ENCODE results near the gene AP2A2.

AP2A2 gene

DNA sequence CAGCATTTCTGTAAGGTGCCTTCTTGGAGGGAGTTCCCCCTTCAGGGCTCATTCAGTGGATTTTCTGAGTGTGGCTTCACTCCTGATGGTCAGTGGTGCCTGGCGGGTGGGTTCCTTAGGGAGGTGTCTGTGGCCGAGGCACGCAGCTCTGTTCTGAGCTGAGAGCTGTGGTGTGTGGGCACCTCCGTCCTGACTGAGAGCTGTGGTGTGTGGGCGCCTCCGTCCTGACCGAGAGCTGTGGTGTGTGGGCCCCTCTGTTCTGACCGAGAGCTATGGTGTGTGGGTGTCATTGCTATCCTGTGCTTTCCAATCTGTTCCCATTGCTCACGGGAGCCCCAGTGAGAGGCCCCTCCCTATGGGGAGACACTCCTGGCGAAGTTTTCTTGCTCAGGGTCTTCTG lies 71.0 kb downstream of the AP2A2 start:
- no peak for DNase-seq (ENCODE audit: low read depth in 2 of 2)

DNA sequence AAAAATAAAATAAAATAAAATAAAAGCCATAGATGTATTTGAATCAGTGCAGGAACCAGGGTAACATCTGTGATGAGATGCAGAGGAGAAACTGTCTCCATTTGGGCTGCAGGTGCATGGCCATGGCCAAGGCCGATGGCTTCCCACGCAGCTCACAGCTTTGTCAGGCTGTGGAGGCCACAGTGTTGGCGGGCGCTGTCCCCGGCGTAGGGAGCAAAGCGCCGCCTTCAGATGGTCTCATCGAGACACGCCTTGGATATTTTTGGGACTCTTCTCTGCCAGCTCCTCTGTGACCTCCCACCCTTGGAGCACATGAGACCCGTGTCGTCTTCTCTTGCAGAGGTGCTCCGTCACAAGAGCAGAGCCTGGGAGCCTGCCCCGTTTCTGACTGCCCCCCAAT lies 72.2 kb downstream of the AP2A2 start:
- DNase-seq (ENCODE audit: low read depth in 2 of 2) = no peak

DNA sequence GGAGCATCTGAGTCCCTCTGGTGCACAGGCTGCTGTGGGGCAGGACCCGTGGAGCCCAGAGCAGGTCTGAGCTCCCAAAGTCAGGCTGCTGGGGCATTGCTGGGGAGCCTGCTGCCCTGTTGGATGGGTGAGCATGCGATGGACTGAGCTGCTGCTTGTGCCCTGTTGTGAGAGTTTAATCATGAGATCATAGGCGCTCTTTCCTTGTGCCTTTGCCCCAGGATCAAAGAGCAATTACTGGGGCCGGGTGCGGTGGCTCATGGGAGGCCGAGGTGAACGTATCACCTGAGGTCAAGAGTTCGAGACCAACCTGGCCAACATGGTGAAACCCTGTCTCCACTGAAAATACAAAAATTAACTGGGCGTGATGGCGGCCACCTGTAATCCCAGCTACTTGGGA lies 73.3 kb downstream of the AP2A2 start:
- no peak for DNase-seq (ENCODE audit: low read depth in 2 of 2)

DNA sequence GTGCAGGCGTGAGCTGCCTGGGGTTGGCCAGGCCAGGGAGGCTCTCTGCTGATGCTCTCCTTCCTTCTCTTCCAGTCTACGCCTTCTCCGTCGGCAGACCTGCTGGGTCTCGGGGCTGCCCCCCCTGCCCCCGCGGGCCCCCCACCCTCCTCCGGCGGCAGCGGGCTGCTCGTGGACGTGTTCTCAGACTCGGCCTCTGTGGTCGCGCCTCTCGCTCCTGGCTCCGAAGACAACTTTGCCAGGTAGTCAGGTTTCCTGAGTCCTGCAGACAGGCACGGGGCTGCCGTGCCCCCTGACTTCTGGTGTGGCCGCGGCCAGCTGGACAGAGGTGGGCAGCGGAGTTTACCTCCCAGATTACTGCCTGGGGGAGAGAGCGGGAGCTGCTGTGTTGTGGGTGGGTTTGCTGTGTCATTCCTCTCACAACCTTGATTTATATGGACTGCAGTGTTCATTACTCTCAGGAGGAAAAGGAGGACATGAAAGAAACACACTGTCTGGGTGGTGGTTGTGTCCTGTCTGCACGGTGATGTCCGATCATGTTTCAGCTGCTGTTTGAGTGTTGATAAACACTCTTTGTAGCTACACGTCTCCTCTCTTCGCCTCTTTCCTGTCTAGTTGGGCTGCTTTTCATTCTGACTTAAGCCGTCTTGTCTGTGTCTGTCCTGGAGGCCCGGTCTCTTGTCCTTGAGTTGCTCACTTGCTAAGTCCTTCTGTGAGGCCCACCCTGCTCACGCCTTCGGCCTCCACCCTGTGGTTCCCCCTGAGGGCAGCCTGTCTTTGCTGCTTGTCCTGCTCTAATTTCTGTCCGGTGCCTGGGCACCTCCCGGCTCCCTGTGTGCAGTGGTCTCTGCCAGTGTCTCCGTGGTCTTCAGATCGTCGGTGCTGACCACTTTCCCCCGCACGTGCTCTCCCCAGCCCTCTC lies 74.9 kb downstream of the AP2A2 start:
- no peak for DNase-seq (ENCODE audit: low read depth in 2 of 2)

DNA sequence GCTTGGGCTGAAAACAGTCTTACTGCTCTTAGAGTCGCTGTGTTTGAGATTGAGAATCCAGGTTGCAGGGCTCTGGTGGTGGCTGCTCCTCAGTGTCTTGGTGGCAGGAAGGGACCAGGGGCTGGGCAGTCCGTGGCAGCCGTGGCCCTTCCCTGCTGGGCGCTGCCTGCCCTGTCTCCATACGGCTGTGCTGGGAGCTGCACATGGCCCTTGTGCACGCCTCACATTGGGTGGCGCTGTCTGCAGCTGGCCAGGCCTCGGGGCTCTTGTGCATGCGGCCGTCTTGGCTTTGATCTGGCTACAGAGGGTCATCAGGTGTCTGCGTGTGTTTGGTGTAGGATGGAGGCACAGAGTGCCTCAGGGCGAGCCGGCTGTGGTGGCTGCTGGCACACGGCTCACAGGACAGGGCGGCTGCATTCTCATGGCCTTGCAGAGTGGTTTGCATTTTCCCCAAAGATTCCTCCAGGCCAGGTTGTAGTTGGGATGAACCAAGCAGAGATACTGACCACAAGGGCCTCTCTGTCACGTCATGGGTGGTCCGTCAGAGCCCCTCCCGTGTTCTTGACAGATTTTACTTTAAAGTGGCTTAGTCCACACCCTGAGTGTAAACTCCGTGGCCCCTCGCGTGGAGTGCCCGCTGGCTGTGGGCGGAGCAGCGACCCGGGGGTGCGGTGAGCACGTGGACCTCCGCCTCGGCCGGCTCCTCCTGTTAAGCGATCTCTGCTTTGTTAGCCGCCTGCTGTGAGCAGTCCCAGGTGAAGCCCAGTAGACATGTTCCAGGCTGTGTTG lies 76.1 kb downstream of the AP2A2 start:
- DNase-seq (ENCODE audit: low read depth in 2 of 2) = no peak

DNA sequence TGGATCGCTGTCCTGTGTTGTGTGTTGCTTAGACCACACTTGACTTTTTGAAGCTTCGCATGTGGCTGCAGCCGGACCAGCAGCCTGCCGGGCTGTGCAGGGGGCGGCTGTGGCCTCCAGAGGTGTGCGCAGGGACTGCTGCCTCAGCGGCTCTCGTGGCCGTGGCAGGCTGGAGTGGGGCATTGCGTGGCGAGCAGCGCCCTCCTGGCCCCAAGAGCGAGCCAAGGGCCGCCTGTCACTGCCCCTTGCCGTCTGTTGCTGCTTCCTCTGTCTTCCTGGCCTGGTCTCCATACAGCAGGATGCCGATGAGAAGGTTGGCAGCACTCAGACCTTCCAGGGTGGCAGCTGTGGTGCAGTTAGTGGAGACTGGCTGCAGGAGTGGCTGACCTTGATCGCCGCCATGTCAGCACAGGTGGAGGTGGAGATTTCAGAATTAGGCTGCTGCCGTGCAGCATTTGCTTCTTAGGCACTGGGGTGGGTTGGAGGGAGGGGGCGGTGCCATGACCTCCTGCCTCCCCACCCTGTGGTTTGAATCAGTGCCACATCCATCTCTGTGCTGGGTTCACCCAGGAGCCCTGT lies 76.8 kb downstream of the AP2A2 start:
- no peak for DNase-seq (ENCODE audit: low read depth in 2 of 2)

DNA sequence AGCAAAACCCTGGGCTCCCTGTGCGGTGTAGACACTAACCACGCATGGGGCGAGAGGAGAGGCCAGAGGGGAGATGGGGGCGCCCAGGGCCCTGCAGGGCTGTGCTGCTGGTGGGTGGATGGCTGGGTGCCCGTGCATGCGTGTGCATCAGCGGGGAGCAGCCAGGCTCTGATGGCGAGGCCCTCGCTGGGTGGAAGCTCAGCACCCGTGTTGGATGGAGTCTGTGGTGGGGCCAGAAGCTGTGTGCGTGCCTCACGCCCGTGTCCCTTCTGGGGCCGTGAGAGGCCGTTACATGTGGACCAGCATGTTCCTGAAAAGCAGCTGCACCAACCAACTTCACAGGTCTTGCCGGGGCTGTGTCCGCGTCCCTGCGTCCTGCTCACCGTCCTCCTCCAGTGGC lies 77.5 kb downstream of the AP2A2 start:
- no peak for DNase-seq (ENCODE audit: low read depth in 2 of 2)

DNA sequence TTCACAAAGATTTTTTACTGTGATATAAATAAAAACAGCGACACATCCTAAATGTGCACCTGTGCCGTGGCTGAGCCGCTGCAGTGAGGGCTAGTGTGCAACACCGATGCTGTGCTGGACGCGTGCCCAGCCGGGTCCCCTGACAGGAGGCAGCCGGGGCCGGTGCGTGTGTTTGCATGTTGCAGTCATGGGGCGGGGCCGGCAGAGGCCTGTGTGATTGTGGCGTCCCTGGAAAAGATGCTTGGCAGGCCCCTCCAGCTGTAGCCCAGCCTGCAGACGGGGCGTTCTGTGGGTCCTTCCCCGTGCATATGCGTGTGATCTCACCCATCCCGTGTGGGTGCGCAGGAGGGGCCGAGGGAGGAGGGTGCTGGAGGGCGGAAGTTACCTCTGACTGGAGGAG lies 80.3 kb downstream of the AP2A2 start:
- DNase-seq (ENCODE audit: low read depth in 2 of 2) = no peak

DNA sequence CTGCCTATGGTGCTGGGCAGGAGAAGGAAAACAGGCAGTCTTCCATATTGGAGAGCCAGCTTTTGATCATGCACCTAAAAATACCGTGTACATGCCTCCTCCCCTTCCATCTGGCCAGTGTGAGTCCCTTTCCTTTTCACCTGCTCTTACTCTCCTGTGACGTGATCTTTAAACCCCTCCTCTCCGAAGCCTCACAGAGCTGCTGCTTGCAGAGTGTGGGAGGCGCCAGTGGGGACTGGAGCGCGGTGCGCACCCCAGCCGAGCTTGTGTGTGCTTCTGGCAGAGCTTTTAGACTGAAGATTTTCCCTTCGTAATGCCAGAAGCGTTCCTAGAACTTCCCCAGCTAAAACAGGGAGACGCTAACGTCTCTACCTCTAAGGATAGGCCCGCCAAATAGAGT lies 81.1 kb downstream of the AP2A2 start:
- no peak for DNase-seq (ENCODE audit: low read depth in 2 of 2)

DNA sequence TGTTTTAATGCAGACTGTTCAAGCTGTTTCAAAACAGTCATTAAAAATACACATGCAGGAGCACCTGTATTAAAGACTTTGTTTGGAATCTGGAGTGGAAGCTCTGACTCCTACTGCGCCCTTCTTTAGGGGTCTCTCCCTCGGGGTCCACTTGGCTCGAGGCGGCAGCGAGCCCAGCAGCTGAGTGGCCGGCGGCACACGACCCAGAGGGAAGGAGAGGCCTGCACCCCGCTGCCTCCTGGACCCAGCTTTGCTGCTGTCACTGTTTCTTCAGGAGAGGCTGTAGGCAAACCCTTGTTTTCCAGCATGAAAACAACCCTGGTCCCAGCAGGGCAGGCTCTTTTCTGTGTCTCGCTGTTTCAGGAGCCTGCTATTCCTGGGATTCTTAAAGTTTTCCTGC lies 81.6 kb downstream of the AP2A2 start:
- DNase-seq (ENCODE audit: low read depth in 2 of 2) = no peak

DNA sequence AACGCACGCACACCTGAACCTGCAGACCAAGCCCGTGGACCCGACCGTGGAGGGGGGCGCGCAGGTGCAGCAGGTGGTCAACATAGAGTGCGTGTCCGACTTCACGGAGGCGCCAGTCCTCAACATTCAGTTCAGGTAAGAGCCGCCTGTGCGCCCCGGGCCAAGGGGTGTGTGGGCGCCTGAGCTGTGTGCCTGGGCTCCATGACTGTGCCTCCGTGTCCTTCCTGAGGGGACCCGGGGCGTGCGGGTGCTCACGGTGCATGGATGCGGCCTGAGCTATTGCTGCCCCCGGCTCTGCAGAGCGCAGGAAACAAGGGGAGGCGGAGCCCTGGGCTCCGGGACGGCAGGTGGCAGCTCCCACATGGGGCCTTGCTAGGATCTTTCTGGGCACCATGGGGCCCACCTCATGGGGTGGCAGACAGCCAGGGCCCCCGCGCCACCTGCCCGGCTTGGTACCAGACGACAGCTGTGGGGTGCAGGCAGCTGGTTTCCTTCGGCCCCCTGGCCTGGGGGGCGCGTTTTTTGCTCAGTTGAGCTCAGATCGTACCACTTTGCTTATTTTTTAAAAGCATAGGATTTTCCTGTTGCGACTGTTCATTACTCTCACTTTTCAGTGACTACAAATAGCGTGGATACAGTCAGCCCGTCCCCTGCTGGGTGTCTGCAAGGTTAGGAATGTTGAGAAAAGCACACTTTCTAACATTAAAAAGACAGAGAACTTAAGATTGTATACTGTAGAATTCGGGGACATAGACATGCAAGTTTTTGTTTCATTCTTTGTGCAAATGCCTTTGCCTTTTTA lies 82.5 kb downstream of the AP2A2 start:
- DNase-seq (ENCODE audit: low read depth in 2 of 2) = no peak

DNA sequence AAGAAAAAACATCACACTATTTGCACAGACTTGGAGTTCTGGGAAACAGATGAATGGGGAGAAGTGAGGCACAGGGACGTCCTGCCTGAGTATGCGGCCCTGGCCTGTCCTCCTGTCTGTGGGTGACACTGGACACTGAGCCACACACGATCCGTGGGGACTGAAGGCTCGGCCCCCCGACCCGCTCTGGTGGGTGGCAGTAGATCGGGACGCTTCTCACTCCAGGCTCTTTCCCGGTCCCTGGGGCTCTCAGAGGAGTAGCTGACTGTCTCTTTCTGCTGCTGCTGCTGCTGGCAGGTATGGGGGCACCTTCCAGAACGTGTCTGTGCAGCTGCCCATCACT lies 83.1 kb downstream of the AP2A2 start:
- DNase-seq (ENCODE audit: low read depth in 2 of 2) = no peak

DNA sequence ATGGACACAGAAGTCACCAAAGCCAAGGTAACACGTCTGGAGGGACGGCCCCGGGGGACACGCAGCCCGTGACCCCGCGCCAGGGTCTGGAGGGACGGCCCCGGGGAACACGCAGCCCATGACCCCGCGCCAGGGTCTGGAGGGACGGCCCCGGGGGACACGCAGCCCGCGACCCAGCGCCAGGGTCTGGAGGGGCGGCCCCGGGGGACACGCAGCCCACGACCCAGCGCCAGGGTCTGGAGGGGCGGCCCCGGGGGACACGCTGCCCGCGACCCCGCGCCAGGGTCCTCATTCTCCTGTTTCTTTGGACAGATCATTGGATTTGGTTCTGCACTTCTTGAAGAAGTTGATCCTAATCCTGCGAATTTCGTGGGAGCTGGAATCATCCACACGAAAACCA lies 83.7 kb downstream of the AP2A2 start:
- no peak for DNase-seq (ENCODE audit: low read depth in 2 of 2)

DNA sequence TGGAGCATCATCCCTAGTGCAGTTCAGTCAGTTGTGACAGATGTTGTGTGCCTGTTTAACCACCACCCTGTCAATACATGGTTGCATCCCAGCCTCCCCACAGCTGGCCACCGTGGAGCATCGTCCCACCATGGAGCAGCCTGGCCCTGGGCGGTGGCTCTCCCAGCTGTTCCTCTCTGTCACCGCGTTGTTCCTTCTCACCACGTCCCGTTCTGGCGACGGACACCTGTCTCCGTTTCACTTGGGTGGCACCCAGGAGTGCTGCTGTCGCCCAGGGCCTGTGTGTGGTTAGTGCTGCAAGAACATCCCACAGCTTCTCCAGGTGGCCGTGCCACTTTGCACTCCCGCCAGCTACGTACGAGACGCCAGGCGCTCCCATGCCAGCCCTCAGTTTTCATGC lies 84.3 kb downstream of the AP2A2 start:
- DNase-seq (ENCODE audit: low read depth in 2 of 2) = no peak

DNA sequence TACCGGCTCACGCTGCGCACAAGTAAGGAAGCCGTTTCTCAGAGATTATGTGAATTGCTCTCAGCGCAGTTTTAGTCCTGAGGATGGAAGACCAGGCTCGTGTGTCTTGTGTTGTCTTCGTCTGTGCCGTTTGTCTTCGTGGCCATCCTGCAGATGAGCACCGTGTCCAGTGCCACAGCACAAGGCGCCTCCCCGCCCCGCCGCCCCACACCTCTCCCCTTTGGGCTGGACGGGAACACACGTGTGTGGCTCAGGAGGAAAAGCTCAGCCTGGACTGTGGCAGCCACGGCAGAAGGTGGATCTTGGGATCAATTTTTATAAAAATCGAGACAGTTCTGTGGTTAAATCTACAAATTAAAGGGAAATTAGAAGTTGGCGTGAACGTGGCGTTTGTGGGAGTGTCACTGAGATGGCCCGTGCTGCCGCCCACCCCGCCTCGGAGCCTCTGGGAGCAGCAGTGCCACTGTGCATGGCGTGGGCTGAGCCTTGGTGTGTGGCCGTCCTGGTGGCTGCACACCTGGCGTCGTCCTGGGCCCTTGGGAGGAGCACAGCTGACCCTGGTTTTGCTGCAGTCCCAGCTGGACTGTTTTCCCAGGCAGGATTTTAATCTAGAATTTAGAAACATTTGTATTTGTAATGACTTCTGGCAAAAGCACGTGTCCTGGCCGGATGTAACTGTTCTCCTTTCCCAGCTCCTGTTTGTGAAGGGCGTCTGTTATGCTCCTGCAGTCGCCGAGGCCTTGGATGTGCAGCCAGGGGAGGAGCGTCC lies 85.1 kb downstream of the AP2A2 start:
- DNase-seq (ENCODE audit: low read depth in 2 of 2) = no peak

DNA sequence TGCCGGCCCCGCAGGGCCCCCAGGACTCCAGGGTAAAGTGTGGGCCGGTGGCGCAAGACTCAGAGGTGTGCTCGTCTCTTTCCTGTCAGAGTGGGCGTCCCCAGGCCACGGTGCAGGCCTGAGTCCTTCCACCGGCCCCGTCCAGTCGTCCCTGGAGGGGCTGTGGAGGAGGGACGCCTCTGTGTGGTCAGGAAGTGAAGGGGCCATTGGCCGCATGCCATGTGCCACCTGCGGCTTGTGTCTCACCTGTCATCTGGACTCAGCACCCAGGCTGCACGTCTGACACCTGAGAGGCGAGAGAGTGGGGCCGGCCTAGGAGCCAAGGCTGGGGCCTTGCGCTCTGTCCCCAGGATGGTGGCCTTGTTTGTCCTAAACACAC lies 85.6 kb downstream of the AP2A2 start:
- no peak for DNase-seq (ENCODE audit: low read depth in 2 of 2)

DNA sequence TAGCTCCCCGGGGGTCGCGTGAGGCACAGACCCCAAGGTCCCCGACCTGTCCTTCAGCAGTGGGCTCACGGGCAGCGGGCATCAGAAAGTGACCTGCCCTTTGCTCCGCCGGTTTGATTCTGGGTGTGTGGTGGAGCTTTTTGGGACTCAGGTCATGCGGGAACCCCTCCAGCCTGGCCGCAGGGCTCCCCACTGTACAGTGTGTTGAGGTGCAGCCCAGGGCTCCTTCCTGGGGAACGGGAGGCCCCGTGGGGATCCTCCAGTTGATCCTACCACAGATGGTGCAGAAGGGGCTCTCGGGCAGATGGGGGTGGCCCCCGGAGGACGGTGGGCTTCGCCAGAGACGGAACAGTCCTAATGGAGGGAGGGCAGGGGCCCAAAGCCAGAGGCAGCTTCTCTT lies 86.6 kb downstream of the AP2A2 start:
- DNase-seq (ENCODE audit: low read depth in 2 of 2) = no peak

DNA sequence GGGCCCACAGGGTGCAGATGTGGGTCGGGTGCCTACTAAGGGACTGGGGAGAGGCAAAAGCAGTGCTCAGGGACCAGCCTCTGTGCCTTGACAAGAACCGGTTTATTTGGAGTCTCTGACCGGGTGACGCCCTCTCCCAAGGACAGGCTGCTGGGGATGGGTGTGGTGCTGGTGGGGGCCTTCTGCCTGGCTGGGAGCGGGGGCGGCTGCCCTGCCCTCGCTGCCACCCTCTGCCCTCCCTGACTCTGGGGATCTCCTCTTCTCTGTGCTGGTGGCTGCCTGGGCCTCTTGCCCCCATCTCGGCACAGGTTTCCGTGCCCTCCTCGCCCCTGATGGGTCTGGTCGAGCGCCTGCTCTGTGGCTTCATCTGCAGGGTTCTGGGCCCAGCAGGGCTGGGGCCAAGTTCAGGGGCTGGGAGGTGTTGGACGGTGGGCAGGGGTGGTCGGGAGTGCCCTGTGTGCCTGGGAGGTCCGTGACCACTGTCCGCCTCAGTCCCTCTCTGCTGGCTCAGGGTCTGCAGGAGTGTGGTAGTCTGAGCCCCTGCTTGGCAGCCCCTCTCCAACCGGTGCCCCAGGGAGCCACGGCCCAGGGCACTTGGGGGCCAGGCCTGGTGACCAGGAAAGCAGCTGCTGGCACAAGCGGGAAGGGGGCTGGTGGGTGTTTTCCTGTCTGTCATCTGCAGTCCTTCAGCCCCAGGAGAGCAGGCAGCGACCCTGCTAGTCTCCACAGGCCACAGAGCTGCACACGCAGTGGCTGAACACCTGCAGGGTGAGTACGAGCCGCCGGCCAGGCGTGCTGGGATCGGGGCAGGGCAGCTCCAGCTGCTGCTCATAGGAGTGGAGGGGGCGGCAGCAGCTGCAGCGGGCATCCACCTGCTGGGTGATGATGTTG lies 87.3 kb downstream of the AP2A2 start:
- DNase-seq (ENCODE audit: low read depth in 2 of 2) = no peak

DNA sequence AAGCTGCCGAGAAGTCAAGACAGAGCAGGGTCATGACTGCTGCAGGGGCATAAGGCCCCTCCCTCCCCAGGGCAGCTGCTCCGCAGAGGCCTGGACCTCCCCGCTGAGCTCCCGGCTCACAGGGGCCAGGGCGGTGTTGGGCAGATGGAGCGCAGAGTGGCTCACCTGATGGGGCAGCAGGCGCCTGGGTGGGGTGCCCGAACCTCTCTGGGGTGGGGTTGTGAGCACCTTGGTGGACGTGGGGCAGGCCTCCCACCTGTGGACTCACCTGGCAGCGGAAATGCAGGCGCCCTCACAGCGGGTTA lies 87.9 kb downstream of the AP2A2 start:
- no peak for DNase-seq (ENCODE audit: low read depth in 2 of 2)

DNA sequence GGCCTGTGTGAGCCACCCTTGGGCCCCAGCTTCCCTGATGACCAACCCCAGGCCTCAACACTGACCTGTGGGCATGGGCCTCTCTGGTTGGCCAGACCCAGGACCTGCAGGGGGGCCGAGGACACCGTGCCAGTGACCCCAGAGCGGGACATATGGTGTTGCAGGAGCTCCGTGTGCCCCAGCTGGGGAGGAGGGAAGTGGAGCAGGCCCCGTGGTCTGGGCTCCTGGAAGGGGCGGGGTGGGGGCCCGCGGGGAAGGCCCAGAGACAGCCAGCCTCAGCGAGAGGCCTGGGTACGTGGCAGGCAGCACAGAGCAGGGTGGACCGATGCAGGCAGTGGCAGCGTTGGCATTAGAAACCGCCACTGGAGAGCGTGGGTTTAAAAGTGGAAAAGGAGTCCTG lies 88.6 kb downstream of the AP2A2 start:
- DNase-seq (ENCODE audit: low read depth in 2 of 2) = no peak

DNA sequence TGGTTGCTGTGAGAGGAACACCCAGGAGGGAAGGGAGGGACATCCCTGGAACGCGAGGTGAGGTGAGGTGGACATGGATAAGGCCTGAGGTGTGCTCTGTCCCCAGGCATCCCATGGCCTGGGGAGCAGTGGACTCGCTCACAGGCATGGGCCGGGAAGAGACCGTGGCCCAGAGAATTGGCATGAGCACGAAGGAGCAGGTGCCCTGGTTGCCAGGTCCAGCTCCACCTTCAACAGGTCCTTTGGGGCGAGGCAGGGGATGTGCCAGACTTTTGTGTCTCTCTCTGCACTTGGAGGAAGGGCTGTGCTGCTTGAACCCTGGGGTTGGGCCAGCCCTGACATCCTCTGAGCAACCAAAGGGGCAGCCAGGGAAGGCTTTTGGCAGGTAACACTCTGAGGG lies 89.4 kb downstream of the AP2A2 start:
- no peak for DNase-seq (ENCODE audit: low read depth in 2 of 2)

Data from stimulated activated CD8-positive, alpha-beta memory T cell treated with anti-CD3 and anti-CD28 coated beads, Interleukin-2, amount 100 ng/mL, for 1 hour (primary cell).